ENCODE data around the gene GRHL1. TPM values are rescaled to one million over a fixed set of nuclear protein-coding genes. Genes with fewer than 3 reads are reported as not detected.

Gene GRHL1
- total and polyA plus RNA-seq, 2 of the 8 experiments (the other 6 are each of a cell fraction or from before 2014, with no cell fraction given), result 1.3 to 3.6 TPM

DNA sequence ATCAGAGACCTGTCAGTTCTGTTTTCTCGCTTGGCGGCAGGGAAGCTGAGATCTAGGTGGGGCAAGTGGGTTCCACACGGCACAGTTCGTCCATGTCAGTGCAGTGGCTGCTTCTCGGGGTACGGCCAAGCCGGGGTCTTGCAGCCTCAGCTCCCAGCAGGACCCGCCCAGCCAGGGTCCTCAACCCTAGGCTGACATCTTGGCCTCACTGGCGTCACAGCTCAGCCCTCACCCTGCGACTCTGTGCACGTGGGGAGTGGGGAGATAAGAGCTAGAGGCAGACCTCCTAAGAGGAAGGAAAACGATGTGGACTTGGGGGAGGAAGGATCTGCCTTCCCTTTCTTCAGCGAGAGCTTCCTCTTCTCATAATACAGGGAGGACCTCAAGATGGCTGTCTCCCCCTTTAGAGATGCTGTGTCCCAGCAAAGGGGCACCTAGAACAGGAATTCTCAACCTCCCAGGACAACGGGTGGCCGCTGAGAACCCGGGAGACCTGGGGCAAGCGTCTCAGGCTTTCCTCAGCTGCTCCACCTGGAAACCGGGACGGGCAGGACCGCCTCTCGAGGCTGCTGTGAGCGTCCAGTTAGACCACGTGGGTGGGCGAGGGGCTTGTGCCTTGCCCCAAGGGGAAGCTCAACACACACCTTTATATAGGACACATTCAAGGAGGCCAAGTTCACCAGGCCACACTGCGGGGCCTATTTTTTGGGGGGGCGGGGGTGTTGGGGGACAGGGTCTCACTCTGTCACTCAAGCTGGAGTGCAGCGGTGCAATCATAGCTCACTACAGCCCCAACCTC, 68.3 kb downstream of the GRHL1 start:
- Histone ChIP-seq H3K27ac (ENCODE audit: low read depth, low read length) (no peak overlapping the region), H2BK15ac (ENCODE audit: low read length) (no peak overlapping the region), H2BK5ac (ENCODE audit: low read depth, low read length) (no peak overlapping the region), H3K79me2 (ENCODE audit: control insufficient read depth in 1 of 2, insufficient read depth in 2 of 2, low read length in 2 of 2) (no peaks in the 10 kb centered on the region), H3K9me3 (ENCODE audit: insufficient read depth in 2 of 2, low read depth in 1 of 2, low read length in 1 of 2) (no peaks in the 10 kb centered on the region), H3K4ac (replicated peaks; ENCODE audit: insufficient read length, low read depth, low read length) (no peak overlapping the region), H3K14ac (ENCODE audit: insufficient read length) (no peak overlapping the region), H3K4me1 (replicated peaks in 1 of 4; ENCODE audit: control insufficient read depth in 3 of 4, insufficient read depth in 4 of 4, low read length in 3 of 4) (no peaks in the 10 kb centered on the region), H3K4me2 (ENCODE audit: insufficient read depth in 1 of 2, low read depth in 2 of 2, low read length in 2 of 2) (no peak overlapping the region), H2BK120ac (replicated peaks; ENCODE audit: low read depth, low read length) (no peak overlapping the region), H4K8ac (ENCODE audit: extremely low read depth, insufficient read depth, low read length) (no peak overlapping the region; the same call in 1 of the 2 replicates), H2AFZ (ENCODE audit: low read length) (0 out of 2 replicates have a peak overlapping the region, but pooled peaks have one; percentile 70), H3K27me3 (replicated peaks in 1 of 4; ENCODE audit: control insufficient read depth in 3 of 4, extremely low read depth in 1 of 4, insufficient read depth in 3 of 4, low read length in 3 of 4) (no peaks in the 10 kb centered on the region), H3K23me2 (ENCODE audit: low read depth, low read length) (0 out of 2 replicates have a peak, but pooled peaks cover 2% of the 10 kb centered on the region), H4K5ac (ENCODE audit: insufficient read length, low read depth, low read length) (peak overlapping the region; percentile 42), H2BK12ac (ENCODE audit: low read depth, low read length) (no peak overlapping the region), H3K9ac (replicated peaks in 1 of 4; ENCODE audit: extremely low read depth in 1 of 4, low read depth in 3 of 4, low read length in 3 of 4) (no peak overlapping the region), H4K91ac (replicated peaks; ENCODE audit: insufficient read length, low read length) (peak overlapping the region; percentile 25), H3K23ac (ENCODE audit: insufficient read length) (no peak overlapping the region), H2BK20ac (ENCODE audit: low read length) (no peak overlapping the region), H3K56ac (replicated peaks; ENCODE audit: insufficient read length, low read depth, low read length) (no peak overlapping the region), H3K79me1 (ENCODE audit: low read depth, low read length) (no peaks in the 10 kb centered on the region), H3K36me3 (ENCODE audit: control insufficient read depth in 2 of 4, insufficient read depth in 4 of 4, low read length in 3 of 4) (no peaks in the 10 kb centered on the region), H3K18ac (ENCODE audit: extremely low read depth, low read length) (no peak overlapping the region), H3K4me3 (ENCODE audit: extremely low read depth in 1 of 4, insufficient read depth in 2 of 4, low read depth in 3 of 4, low read length in 4 of 4) (no peak overlapping the region), H2AK5ac (ENCODE audit: low read depth, low read length) (no peak overlapping the region), H4K20me1 (replicated peaks in 1 of 2; ENCODE audit: control insufficient read depth in 1 of 2, insufficient read depth in 2 of 2, low read length in 2 of 2) (no peaks in the 10 kb centered on the region)
- ChIA-PET POLR2A (ENCODE audit: partially characterized antibody) (interaction anchor here (0.9 to 1.7 kb wide), 3 partner anchors 10 to 26 kb away, joined by 3 to 7 read pairs (median 4); no protein-coding TSS in a partner anchor), CTCF (ENCODE audit: partially characterized antibody) (interaction anchor here (0.6 to 3.5 kb wide), 16 partner anchors 9 to 957 kb away, joined by 3 to 33 read pairs (median 4); no protein-coding TSS in a partner anchor)
- no peak for DNase-seq (ENCODE audit: low read depth in 1 of 2, low spot score in 2 of 2)
- no peak for FAIRE-seq
- 92% methylated on average over 23 of the region's 27 CpGs; no CpG with 5 or more reads in 1 of the 2 experiments for WGBS, 2 experiments (ENCODE audit: extremely low coverage in 1 of 2, insufficient coverage in 1 of 2, insufficient read length in 1 of 2, insufficient replicate concordance in 2 of 2, low coverage in 1 of 2, low lambda C conversion rate in 2 of 2, missing lambda C conversion rate in 1 of 2)
- no peak for TF ChIP-seq HDAC6 (IDR thresholded peaks at IDR 0.05; ENCODE audit: low read depth, low read length)
- no peak for TF ChIP-seq YY1 (IDR thresholded peaks at IDR 0.05; ENCODE audit: low read depth, low read length)
- no peak for TF ChIP-seq CREB1 (IDR thresholded peaks at IDR 0.05)
- TF ChIP-seq BACH1 (IDR thresholded peaks at IDR 0.05; ENCODE audit: low read length), result no peak
- no peak for TF ChIP-seq RBBP5 (IDR thresholded peaks at IDR 0.05; ENCODE audit: borderline replicate concordance, low read depth, low read length)
- TF ChIP-seq RAD21 (IDR thresholded peaks at IDR 0.05 in 1 of 2, conservative IDR thresholded peaks at IDR 0.05 in 1 of 2; ENCODE audit: low read depth in 2 of 2, low read length in 2 of 2), result peak in 1 of 2 experiments; percentile 38; a peak in 2 of 4 replicates
- no peak for TF ChIP-seq SUZ12 (IDR thresholded peaks at IDR 0.05; ENCODE audit: low read length)
- TF ChIP-seq, protein P1, sequence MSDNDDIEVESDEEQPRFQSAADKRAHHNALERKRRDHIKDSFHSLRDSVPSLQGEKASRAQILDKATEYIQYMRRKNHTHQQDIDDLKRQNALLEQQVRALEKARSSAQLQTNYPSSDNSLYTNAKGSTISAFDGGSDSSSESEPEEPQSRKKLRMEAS (IDR thresholded peaks at IDR 0.05), result 0 out of 2 replicates have a peak, but pooled peaks have one; percentile 36
- TF ChIP-seq CHD2 (IDR thresholded peaks at IDR 0.05; ENCODE audit: low read length), result no peak
- no peak for TF ChIP-seq NRF1 (IDR thresholded peaks at IDR 0.05; ENCODE audit: low read depth, low read length)
- no peak for TF ChIP-seq KDM4A (IDR thresholded peaks at IDR 0.05; ENCODE audit: low read depth, low read length, severe bottlenecking)
- no peak for TF ChIP-seq SIRT6 (IDR thresholded peaks at IDR 0.05; ENCODE audit: low read length)
- TF ChIP-seq TBP (IDR thresholded peaks at IDR 0.05; ENCODE audit: low read depth, low read length), result no peak

All from H1 (cell line).